HepG2 (cell line): Measurements from ENCODE around the gene PAMR1. TPM values are rescaled to one million over a fixed set of nuclear protein-coding genes. Genes with fewer than 3 reads are reported as not detected.

ENCODE experiments used
- ATAC-seq: fragments of 200-7000 bp; cut with Tn5 transposase; 3 replicates; pipeline ENCODE4 v1.9.1; 2020; ENCODE audit warnings: mild to moderate bottlenecking, moderate library complexity
- BruUV-seq: library from RNA; stranded (reverse); fragments of 400-500 nt; replicated peaks from 2 replicates; lab custom pipeline; 2021; lab: Mats Ljungman, UMichigan
- CTCF ChIA-PET: fragments of 300-600 bp; formaldehyde crosslinking; extraction: SDS; loops from one replicate; lab custom pipeline; 2021; ENCODE audit warnings: low total read pairs, inconsistent platforms, low intra/inter-chr PET ratio; lab: Yijun Ruan, JAX
- POLR2A ChIA-PET: fragments of 350-600 bp; sonication (Branson Sonifier 250); formaldehyde crosslinking; loops from one replicate; lab custom pipeline; 2020; ENCODE audit warnings: antibody characterized with exemption, inconsistent platforms; lab: Yijun Ruan, JAX
- DNase-seq: peaks from one replicate; pipeline ENCODE4 v3.0.0-alpha.2; 2015; ENCODE audit warnings: low spot score
- FAIRE-seq: peaks from 3 replicates; lab custom pipeline; 2011; peaks lifted over from hg19 to GRCh38; lab: Jason Lieb, UNC
- H2AFZ ChIP-seq: one replicate; pipeline ENCODE4 v1.6.1; 2011; ENCODE audit warnings: low read length, inconsistent platforms
- H3K27ac ChIP-seq: fragments of 300-600 bp; 3 replicates; pipeline ENCODE4 v1.8.0; 2011; ENCODE audit warnings: mixed run types, mild to moderate bottlenecking, mixed read lengths, low read length, inconsistent platforms; ENCODE audit not compliant: insufficient read depth; ENCODE audit errors: extremely low read length
- H3K27me3 ChIP-seq, 2 experiments: fragments of 200-600 bp in 1 of 2; 2 replicates in 1 of 2; 3 replicates in 1 of 2; pipeline versions ENCODE4 v1.6.0 to v1.8.0; 2011; ENCODE audit warnings: low read length in 2 of 2, mild to moderate bottlenecking in 2 of 2, moderate library complexity in 2 of 2, inconsistent platforms in 1 of 2; ENCODE audit not compliant: insufficient read depth in 2 of 2, control insufficient read depth in 1 of 2
- H3K36me3 ChIP-seq, 2 experiments: fragments of 200-600 bp in 1 of 2; replicated peaks in 1 of 2; 2 replicates in 1 of 2; 3 replicates in 1 of 2; pipeline versions ENCODE4 v1.5.1 to v1.8.0; 2011; ENCODE audit warnings: low read length in 2 of 2, inconsistent platforms in 1 of 2; ENCODE audit not compliant: insufficient read depth in 2 of 2, control insufficient read depth in 1 of 2
- H3K4me1 ChIP-seq: 2 replicates; pipeline ENCODE4 v1.5.1; 2012; ENCODE audit warnings: low read length, inconsistent platforms; ENCODE audit not compliant: insufficient read depth
- H3K4me2 ChIP-seq: 2 replicates; pipeline ENCODE4 v1.6.0; 2011; ENCODE audit warnings: low read depth, low read length, inconsistent platforms
- H3K4me3 ChIP-seq, 3 experiments: fragments of 200-600 bp in 1 of 3; sonication (generic), shearing (Covaris generic) in 1 of 3; replicated peaks in 1 of 3; 2 replicates each; pipeline ENCODE4 v1.5.1; 2011 to 2016; ENCODE audit warnings: low read length in 3 of 3, inconsistent platforms in 2 of 3, low read depth in 2 of 3, mild to moderate bottlenecking in 2 of 3, control low read depth in 1 of 3, mixed read lengths in 1 of 3; ENCODE audit not compliant: insufficient read depth in 1 of 3
- H3K79me2 ChIP-seq: one replicate; pipeline ENCODE4 v1.6.1; 2011; ENCODE audit warnings: low read length, inconsistent platforms; ENCODE audit not compliant: insufficient read depth
- H3K9ac ChIP-seq: 2 replicates; pipeline ENCODE4 v1.6.0; 2011; ENCODE audit warnings: mild to moderate bottlenecking, low read depth, low read length, inconsistent platforms; ENCODE audit not compliant: insufficient read depth
- H3K9me3 ChIP-seq: 2 replicates; pipeline ENCODE4 v1.5.1; 2012; ENCODE audit warnings: mild to moderate bottlenecking, low read length
- H4K20me1 ChIP-seq: 2 replicates; pipeline ENCODE4 v1.6.0; 2011; ENCODE audit warnings: inconsistent platforms, mild to moderate bottlenecking, low read length, moderate library complexity; ENCODE audit not compliant: insufficient read depth
- FOSL1 ChIP-seq: sonication (generic); formaldehyde crosslinking; IDR thresholded peaks from 2 replicates; pipeline ENCODE4 v1.9.0; 2021; ENCODE audit warnings: missing genetic modification reagents, borderline replicate concordance
- HOXA3 ChIP-seq: sonication (generic); formaldehyde crosslinking; IDR thresholded peaks from 2 replicates; pipeline ENCODE4 v1.5.0; 2020; ENCODE audit warnings: missing genetic modification reagents
- KDM2A ChIP-seq: sonication (generic); formaldehyde crosslinking; IDR thresholded peaks from 2 replicates; pipeline ENCODE4 v1.4.0; 2020; ENCODE audit warnings: low read depth, missing genetic modification reagents, borderline replicate concordance
- KDM3A ChIP-seq: IDR thresholded peaks from 2 replicates; pipeline ENCODE4 v1.6.1; 2018; ENCODE audit warnings: low read depth, missing compliant biosample characterization
- MYC ChIP-seq: sonication (generic); formaldehyde crosslinking; IDR thresholded peaks from 2 replicates; pipeline ENCODE4 v1.9.0; 2021; ENCODE audit warnings: missing genetic modification reagents, borderline replicate concordance
- NFRKB ChIP-seq: fragments of 450-650 bp; IDR thresholded peaks from 2 replicates; pipeline ENCODE4 v1.6.1; 2017
- NFYB ChIP-seq: sonication (generic); formaldehyde crosslinking; IDR thresholded peaks from 2 replicates; pipeline ENCODE4 v1.4.0; 2020; ENCODE audit warnings: missing genetic modification reagents
- NR2F2 ChIP-seq: IDR thresholded peaks from 2 replicates; pipeline ENCODE4 v1.6.1; 2012; ENCODE audit warnings: low read depth, inconsistent platforms, borderline replicate concordance
- POGZ ChIP-seq: sonication (generic); formaldehyde crosslinking; IDR thresholded peaks from 2 replicates; pipeline ENCODE4 v1.4.0; 2020; ENCODE audit warnings: mild to moderate bottlenecking, missing genetic modification reagents
- RARA ChIP-seq: IDR thresholded peaks from 2 replicates; pipeline ENCODE4 v1.6.1; 2016; ENCODE audit warnings: missing genetic modification reagents, missing compliant biosample characterization
- RARG ChIP-seq: sonication (generic); formaldehyde crosslinking; IDR thresholded peaks from 2 replicates; pipeline ENCODE4 v1.4.0; 2020; ENCODE audit warnings: low read depth, mild to moderate bottlenecking, missing genetic modification reagents
- SMC3 ChIP-seq: IDR thresholded peaks from 2 replicates; pipeline ENCODE4 v1.6.1; 2011; ENCODE audit warnings: low read length, improper control_type of control experiment
- TCF12 ChIP-seq, 2 experiments: fragments of 450-650 bp in 1 of 2; sonication (generic) in 1 of 2; formaldehyde crosslinking in 1 of 2; IDR thresholded peaks; 2 replicates each; pipeline versions ENCODE4 v1.6.1 to v1.8.0; 2017 to 2022; ENCODE audit warnings: antibody characterized with exemption in 1 of 2, mild to moderate bottlenecking in 1 of 2, missing genetic modification reagents in 1 of 2, moderate library complexity in 1 of 2
- ZBTB20 ChIP-seq: sonication (generic); formaldehyde crosslinking; IDR thresholded peaks from 2 replicates; pipeline ENCODE4 v1.8.1; 2023; ENCODE audit warnings: missing genetic modification reagents, low read depth, mild to moderate bottlenecking, borderline replicate concordance
- ZFP82 ChIP-seq: sonication (generic); formaldehyde crosslinking; IDR thresholded peaks from 2 replicates; pipeline ENCODE4 v1.5.1; 2020; ENCODE audit warnings: mild to moderate bottlenecking, missing genetic modification reagents, borderline replicate concordance
- ZNF20 ChIP-seq: sonication (generic); formaldehyde crosslinking; IDR thresholded peaks from 2 replicates; pipeline ENCODE4 v1.4.0; 2020; ENCODE audit warnings: mild to moderate bottlenecking, moderate library complexity, missing genetic modification reagents
- ZNF205 ChIP-seq: IDR thresholded peaks from 2 replicates; pipeline ENCODE4 v1.6.1; 2018; ENCODE audit warnings: missing biosample characterization, missing genetic modification reagents
- ZNF335 ChIP-seq: sonication (generic); formaldehyde crosslinking; IDR thresholded peaks from 2 replicates; pipeline ENCODE4 v1.4.0; 2020; ENCODE audit warnings: missing genetic modification reagents
- ZNF816 ChIP-seq: sonication (generic); formaldehyde crosslinking; IDR thresholded peaks from 2 replicates; pipeline ENCODE4 v1.8.0; 2022; ENCODE audit warnings: missing genetic modification reagents, mild to moderate bottlenecking, borderline replicate concordance
- WGBS: methylation state at CpG from one replicate; pipeline ENCODE4 v1.1.6; 2017; ENCODE audit warnings: low lambda C conversion rate; 5-methylcytosine and 5-hydroxymethylcytosine counted together
- in situ Hi-C: cut with HindIII; loops from 2 replicates; pipeline ENCODE4 v1.10.0; 2017; ENCODE audit warnings: low pct_unique_long_range_greater_than_20kb; ENCODE audit not compliant: extremely low pct_ligation_motif_present
- intact Hi-C: fragments of 100-400 bp; cut with micrococcal nuclease; formaldehyde crosslinking; loops from one replicate; pipeline ENCODE4 v1.10.0; 2022; ENCODE audit not compliant: unreplicated experiment
- polyA plus RNA-seq, 8 experiments: library from polyadenylated mRNA; depleted of rRNA in 3 of 8; stranded (reverse) in 7 of 8; unstranded in 1 of 8; fragments of >200 nt; fragmentation: Illumina TruSeq in 4 of 8; extraction: Trizol in 4 of 8; gene quantifications; 2 replicates each; pipeline versions ENCODE4 v1.2.1 to v1.2.3, GENCODE V29; 2011 to 2016; ENCODE audit warnings: low read depth in 4 of 8, missing spikeins in 1 of 8, mixed read lengths in 1 of 8; ENCODE audit not compliant: insufficient read depth in 1 of 8
- total RNA-seq, 5 experiments: library from RNA; depleted of rRNA; stranded (reverse); fragments of >200 nt; fragmentation: Illumina TruSeq; extraction: Trizol; gene quantifications; 2 replicates each; pipeline ENCODE4 v1.2.3, GENCODE V29; 2016; ENCODE audit warnings: low read depth in 1 of 5
- TF ChIP-seq, protein P1 (sequence below): IDR thresholded peaks from 2 replicates; pipeline ENCODE4 v1.6.1; 2016; ENCODE audit warnings: low read depth, borderline replicate concordance
- TF ChIP-seq, protein P2 (sequence below): sonication (generic); formaldehyde crosslinking; IDR thresholded peaks from 2 replicates; pipeline ENCODE4 v1.5.0; 2020; ENCODE audit warnings: missing genetic modification reagents, mild to moderate bottlenecking, borderline replicate concordance

Gene PAMR1
- total and polyA plus RNA-seq, 2 of the 13 experiments (the other 11 are each of a cell fraction or from before 2014, with no cell fraction given) = not detected

GRCh38 chr11:35391922-35392688 is 133.3 kb downstream of the PAMR1 start (continued):
- no peak for TF ChIP-seq ZNF816 (CRISPR knock-in tag)
- TF ChIP-seq NFYB (CRISPR knock-in tag) = no peak
- peak; percentile 16; the same call in 1 of the 2 replicates for TF ChIP-seq HOXA3 (CRISPR knock-in tag)
- TF ChIP-seq, protein P1, sequence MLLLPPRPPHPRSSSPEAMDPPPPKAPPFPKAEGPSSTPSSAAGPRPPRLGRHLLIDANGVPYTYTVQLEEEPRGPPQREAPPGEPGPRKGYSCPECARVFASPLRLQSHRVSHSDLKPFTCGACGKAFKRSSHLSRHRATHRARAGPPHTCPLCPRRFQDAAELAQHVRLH (CRISPR knock-in tag) = 0 out of 2 replicates have a peak, but pooled peaks have one; percentile 34
- TF ChIP-seq NFRKB = no peak
- peak; percentile 79 for TF ChIP-seq SMC3
- peak; percentile 65; the same call in 1 of the 2 replicates for TF ChIP-seq KDM2A

DNA sequence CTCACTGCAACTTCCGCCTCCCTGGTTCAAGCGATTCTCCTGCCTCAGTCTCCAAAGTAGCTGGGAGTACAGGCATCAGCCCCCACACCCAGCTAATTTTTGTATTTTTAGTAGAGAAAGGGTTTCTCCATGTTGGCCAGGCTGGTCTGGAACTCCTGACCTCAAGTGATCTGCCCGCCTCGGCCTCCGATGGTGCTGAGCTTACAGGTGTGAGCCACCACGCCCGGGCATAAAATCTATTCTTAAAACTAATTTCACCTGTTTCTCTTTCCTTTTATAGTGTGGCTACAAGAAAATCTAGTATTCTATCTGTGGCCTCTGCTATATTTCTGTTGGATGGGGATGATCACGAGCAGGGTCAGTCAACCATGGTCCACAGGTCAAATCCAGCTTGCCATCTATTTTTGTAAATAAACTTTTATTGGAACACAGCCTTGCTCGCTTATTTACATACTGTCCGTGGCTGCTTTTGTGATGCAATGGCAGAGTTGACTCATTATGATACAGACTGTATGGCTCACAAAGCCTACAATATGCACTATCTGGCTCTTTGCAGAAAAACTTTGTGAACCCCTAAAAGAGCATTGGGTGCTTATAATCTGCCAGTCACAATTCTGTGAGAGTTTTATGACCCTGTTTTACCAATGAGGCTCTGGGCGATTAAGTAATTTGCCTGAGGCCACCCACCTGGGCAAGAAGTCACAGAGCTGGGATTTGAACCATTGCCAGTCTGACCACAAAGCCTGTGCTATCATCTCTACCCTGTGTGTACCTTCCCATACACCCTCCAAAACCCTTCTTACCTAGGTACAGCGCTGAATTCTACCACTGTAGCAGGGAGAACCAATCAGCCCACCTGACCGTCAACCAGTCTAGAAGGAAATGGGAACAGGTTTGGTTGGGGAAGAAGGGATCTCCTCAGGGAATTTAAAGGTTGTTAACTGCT is 134.4 kb downstream of the PAMR1 start:
- in situ Hi-C loops (loop anchor here (25.0 kb wide), 2 partner anchors 804 to 1029 kb away; partner anchors contain the start of gene ABTB2), intact Hi-C loops (loop anchor here (1.0 to 10.0 kb wide), 4 partner anchors 31 to 894 kb away; no protein-coding TSS in a partner anchor)
- Histone ChIP-seq H3K27ac (no peak overlapping the region), H3K4me3 (peak overlapping the region in 2 of 3 experiments; percentile 32 to 34; a peak in 3 of 6 replicates), H3K4me2 (peak overlapping the region; percentile 64), H3K4me1 (peaks cover 30% of the 10 kb centered on the region), H3K9me3 (no peaks in the 10 kb centered on the region), H3K79me2 (no peaks in the 10 kb centered on the region), H4K20me1 (no peaks in the 10 kb centered on the region; the same call in 1 of the 2 replicates), H3K36me3 (no peaks in the 10 kb centered on the region), H2AFZ (peak overlapping the region; percentile 65), H3K27me3 (0 out of 5 replicates have a peak, but pooled peaks cover 2 to 6% of the 10 kb centered on the region in 2 experiments), H3K9ac (peak overlapping the region; percentile 28; the same call in 1 of the 2 replicates)
- WGBS = 32% methylated on average over 13 of the region's 13 CpGs
- ChIA-PET POLR2A (interaction anchor here (2.0 to 2.1 kb wide), 2 partner anchors 31 to 461 kb away, joined by 5 to 9 read pairs; no protein-coding TSS in a partner anchor), CTCF (interaction anchor here (0.8 to 2.0 kb wide), 2 partner anchors 465 to 878 kb away, joined by 3 to 18 read pairs; no protein-coding TSS in a partner anchor)
- peak; percentile 88 for ATAC-seq
- DNase-seq = peak; percentile 78
- FAIRE-seq = no peak
- no TSS peak for BruUV-seq
- no peak for TF ChIP-seq ZNF20
- TF ChIP-seq ZFP82 (CRISPR knock-in tag) = peak; percentile 18; the same call in 1 of the 2 replicates
- TF ChIP-seq RARG (CRISPR knock-in tag) = no peak
- no peak; the same call in 1 of the 2 replicates for TF ChIP-seq ZNF335
- TF ChIP-seq, protein P2, sequence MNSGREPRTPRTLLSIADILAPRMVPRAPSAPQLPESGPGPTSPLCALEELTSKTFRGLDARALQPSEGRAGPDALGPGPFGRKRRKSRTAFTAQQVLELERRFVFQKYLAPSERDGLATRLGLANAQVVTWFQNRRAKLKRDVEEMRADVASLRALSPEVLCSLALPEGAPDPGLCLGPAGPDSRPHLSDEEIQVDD (CRISPR knock-in tag) = no peak
- no peak for TF ChIP-seq ZNF205
- TF ChIP-seq ZBTB20 = no peak
- peak; percentile 74 for TF ChIP-seq NR2F2
- no peak for TF ChIP-seq KDM3A
- peak; percentile 74 for TF ChIP-seq RARA
- no peak for TF ChIP-seq MYC (CRISPR knock-in tag)
- peak; percentile 51; the same call in 1 of the 2 replicates for TF ChIP-seq FOSL1 (CRISPR knock-in tag)
- no peak for TF ChIP-seq TCF12 (IDR thresholded peaks at IDR 0.05)
- no peak for TF ChIP-seq TCF12 (CRISPR knock-in tag; IDR thresholded peaks at IDR 0.05)
- peak; percentile 36; the same call in 1 of the 2 replicates for TF ChIP-seq POGZ (CRISPR knock-in tag)
